ENCODE measurements around the gene MYBPC2.

Gene MYBPC2

DNA sequence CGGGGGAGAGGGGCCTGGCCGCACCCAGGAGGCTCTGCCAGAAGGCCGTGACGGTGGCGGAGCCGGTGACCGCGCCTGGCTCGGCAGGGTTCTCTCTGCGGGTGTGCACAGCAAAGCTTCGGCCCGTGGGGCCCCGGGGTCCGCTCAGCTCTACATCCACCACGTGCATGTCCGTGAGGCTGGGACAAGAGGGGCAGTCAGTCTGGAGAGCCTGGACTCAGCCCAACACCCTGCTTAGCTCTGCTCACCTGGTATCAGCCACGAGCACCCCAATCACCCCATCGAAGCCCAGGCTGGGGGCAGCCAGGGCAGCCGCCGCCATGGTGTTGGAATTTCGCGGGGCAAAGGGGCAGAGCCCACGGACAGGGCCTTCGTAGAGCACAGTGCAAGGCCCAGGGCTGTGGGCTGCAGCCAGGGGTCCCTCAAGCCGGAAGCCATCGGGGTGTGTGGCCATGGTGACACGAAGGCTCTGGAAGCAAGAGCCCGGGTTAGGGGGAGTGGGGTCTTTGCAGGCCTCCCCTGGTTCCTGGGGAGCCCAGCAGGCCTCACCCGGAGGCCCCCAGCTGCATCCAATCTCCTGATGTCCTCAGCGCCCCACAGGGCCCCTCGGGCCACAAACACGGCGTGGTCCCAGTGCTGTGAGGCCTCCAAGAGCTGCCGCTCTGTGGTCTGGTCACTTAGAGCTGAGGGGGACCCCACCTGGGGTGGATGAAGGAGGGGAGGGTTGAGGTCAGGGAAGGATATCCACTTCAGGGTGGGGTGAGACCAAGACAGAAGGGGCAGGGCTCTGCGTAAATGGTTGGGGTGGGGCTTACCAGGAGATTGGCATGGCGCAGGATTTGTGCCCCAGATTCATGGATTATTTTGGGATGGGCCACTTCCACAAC is 79.7 kb downstream of the MYBPC2 start:
- no peak for DNase-seq (ENCODE audit: low spot score)
- TF ChIP-seq, protein P1, sequence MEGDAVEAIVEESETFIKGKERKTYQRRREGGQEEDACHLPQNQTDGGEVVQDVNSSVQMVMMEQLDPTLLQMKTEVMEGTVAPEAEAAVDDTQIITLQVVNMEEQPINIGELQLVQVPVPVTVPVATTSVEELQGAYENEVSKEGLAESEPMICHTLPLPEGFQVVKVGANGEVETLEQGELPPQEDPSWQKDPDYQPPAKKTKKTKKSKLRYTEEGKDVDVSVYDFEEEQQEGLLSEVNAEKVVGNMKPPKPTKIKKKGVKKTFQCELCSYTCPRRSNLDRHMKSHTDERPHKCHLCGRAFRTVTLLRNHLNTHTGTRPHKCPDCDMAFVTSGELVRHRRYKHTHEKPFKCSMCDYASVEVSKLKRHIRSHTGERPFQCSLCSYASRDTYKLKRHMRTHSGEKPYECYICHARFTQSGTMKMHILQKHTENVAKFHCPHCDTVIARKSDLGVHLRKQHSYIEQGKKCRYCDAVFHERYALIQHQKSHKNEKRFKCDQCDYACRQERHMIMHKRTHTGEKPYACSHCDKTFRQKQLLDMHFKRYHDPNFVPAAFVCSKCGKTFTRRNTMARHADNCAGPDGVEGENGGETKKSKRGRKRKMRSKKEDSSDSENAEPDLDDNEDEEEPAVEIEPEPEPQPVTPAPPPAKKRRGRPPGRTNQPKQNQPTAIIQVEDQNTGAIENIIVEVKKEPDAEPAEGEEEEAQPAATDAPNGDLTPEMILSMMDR (IDR thresholded peaks at IDR 0.05; ENCODE audit: borderline replicate concordance, control extremely low read depth, extremely low read depth, insufficient read depth, missing control alignments), result no peak
- in situ Hi-C loops (cut with MboI; ENCODE audit: low sequenced_read_pairs, unreplicated experiment), result no loop called here

DNA sequence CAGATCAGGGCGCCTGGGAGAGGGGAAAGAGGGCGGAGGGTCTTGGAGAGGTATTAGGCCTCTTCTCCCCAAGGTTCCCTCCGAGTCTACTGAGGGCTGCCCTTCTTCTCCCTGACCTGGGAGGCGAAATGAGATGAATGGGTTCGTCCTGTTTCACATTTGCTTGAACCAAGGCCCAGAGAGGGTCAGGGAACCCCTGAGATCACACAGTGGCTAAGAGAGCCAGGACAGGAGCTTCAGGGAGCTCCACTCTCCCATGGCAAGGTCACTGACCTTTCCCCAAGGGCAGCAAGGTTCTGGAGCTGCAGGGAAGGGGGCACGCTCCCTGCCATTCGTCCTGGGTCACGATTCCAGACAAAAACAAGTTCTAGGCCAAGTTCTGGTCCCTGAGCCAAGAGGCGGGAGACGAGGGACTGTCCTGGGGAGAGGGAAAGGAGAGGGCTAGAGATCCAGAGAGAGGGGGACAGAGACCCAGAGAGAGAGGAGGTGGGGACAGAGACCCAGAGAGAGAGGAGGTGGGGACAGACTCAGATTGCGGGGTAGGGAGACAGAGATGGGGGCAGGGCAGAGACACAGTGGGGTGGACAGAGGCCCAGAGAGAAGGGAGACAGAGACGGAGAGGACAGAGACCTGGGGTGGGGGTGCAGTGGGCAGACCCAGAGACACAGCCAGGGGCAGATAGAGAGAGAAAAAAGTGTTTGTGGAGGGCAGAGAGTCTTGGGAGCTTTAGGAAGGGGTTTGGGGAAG is 80.5 kb downstream of the MYBPC2 start:
- no peak for DNase-seq (ENCODE audit: low spot score)
- TF ChIP-seq, protein P1 (IDR thresholded peaks at IDR 0.05; ENCODE audit: borderline replicate concordance, control extremely low read depth, extremely low read depth, insufficient read depth, missing control alignments), result no peak
- in situ Hi-C loops (cut with MboI; ENCODE audit: low sequenced_read_pairs, unreplicated experiment), result no loop called here

DNA sequence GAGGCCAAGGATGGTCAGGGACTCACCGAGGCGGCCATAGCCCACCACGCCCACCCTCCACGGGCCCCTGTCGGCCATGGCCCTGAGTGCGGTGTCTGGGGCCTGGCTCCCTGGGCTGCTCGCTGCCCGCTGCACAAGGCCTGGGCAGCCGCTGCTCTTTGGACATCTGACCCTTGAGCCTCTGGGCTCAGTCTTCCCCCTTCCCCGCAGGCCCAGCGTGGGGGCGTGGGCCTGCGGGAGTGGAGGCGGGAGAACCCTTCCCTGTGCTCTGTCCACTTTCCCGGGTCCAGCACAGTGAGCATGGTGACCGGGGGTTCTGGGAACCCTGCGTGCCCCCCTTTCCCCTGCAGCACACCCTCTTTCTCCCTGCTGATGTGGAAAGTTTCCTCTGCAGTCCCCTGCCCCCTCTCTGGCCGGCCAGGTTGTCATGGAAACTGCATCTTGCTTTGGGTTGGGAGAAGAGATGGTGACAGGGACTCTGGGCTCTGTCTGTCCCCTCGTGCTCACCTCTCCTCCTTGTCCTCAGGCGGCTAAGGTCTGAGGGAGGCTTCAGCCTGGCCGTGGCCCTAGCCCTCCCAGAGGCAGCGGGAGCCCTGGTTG is 81.2 kb downstream of the MYBPC2 start, which contains the start of gene ASPDH:
Gene ASPDH (minus strand): TSS at position 168 of the 600 bp plus-strand sequence. CDS start 90 bp downstream, at position 78.
- no peak for DNase-seq (ENCODE audit: low spot score)
- in situ Hi-C loops (cut with MboI; ENCODE audit: low sequenced_read_pairs, unreplicated experiment), result no loop called here
- TF ChIP-seq, protein P1 (IDR thresholded peaks at IDR 0.05; ENCODE audit: borderline replicate concordance, control extremely low read depth, extremely low read depth, insufficient read depth, missing control alignments), result no peak

DNA sequence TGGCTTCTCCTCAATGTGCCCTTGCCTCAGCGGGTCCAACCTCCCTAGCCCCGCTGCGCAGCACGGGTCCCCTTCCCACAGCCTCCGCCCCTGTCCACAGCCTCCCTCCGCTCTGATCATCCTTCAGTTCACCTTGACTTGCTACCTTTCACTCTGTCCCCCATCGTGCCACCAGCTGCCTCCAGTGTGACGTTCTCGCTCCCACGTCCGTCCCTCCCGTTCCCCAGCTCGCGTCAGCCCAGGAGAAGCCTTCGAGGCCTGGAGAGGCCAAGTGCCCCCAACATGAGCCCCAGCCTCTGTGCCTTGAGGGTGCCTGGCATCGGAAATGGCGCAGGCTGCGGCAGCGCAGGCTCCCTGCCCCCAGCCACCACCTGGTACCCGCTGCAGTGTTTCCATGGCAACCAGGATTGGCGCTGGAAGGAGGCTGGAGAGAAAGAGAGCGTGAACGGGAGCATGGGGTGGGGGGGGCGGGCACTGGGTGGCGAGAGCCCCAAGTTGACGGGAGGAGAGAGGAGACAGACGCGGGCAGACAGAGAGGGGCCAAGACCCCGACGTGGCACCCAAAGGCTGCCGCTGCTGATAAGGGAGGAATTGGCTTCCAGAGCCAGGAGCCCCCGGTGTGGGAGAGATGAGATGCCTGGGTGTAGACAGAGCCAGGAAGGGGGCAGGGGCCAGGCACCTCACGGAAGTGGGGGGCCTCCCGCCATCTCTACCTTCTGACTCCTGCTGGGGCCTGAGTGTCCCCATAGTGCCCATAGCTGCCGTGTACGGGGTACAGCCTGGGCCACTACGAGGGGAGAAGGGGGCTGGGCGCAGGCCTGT is 81.9 kb downstream of the MYBPC2 start:
- no peak for DNase-seq (ENCODE audit: low spot score)
- in situ Hi-C loops (cut with MboI; ENCODE audit: low sequenced_read_pairs, unreplicated experiment), result no loop called here
- TF ChIP-seq, protein P1 (IDR thresholded peaks at IDR 0.05; ENCODE audit: borderline replicate concordance, control extremely low read depth, extremely low read depth, insufficient read depth, missing control alignments), result no peak

DNA sequence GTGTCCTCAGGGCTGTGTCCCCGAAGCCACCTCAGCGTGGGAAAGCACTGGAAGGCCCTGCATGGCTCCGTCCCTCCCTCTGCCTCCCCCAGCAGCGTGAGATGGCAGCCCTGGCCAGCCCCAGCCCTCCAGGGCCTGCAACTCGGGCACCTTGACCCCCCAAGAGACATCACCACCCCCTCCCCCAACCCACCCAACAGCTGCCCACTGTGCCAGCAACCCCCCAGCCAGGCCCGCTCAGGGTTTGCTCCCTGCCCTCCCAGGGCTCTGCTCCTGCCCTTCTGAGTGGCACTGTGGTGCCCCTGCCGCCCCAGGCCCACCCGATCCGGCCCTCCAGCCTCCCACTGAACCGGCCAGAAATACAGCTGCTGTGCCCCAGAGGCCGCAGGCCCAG is 82.5 kb downstream of the MYBPC2 start:
- no peak for DNase-seq (ENCODE audit: low spot score)
- TF ChIP-seq, protein P1 (IDR thresholded peaks at IDR 0.05; ENCODE audit: borderline replicate concordance, control extremely low read depth, extremely low read depth, insufficient read depth, missing control alignments), result no peak
- in situ Hi-C loops (cut with MboI; ENCODE audit: low sequenced_read_pairs, unreplicated experiment), result no loop called here

Data from GM13976 (cell line).